Eye (tissue), 1 donor: Measurements from ENCODE around the gene TNRC18.
"Not testable (repeated sequence)": the region's sequence is repeated elsewhere in the genome, so short reads cannot be mapped to it uniquely, and the experiment has no call there.

Experiments
- DNase-seq: peaks from one replicate; pipeline ENCODE4 v3.0.0-alpha.2; 2015

TNRC18 gene

GRCh38 chr7:5313076-5313885 is 110.4 kb downstream of the TNRC18 start:
- DNase-seq: not testable (repeated sequence)

- not testable (repeated sequence) for DNase-seq
These were observed 111.2 kb downstream of the TNRC18 start for GRCh38 chr7:5312276-5313070.

- no peak for DNase-seq
These were observed 112.7 kb downstream of the TNRC18 start for GRCh38 chr7:5310822-5311405.

GRCh38 chr7:5309146-5309545 is 114.5 kb downstream of the TNRC18 start:
- no peak for DNase-seq

- DNase-seq: not testable (repeated sequence)
These were observed 116.2 kb downstream of the TNRC18 start for GRCh38 chr7:5307221-5308142.

- not testable (repeated sequence) for DNase-seq
These were observed 118.6 kb downstream of the TNRC18 start for GRCh38 chr7:5305050-5305449.

GRCh38 chr7:5303591-5304505 is 119.8 kb downstream of the TNRC18 start:
- DNase-seq: no peak

GRCh38 chr7:5303061-5303460 is 120.6 kb downstream of the TNRC18 start:
- no peak for DNase-seq

- no peak for DNase-seq
These were observed 121.1 kb downstream of the TNRC18 start for GRCh38 chr7:5302577-5302976.

- DNase-seq: no peak
These were observed 123.3 kb downstream of the TNRC18 start for GRCh38 chr7:5300366-5300765.

- DNase-seq: peak; percentile 63
These were observed 126.9 kb downstream of the TNRC18 start for GRCh38 chr7:5296611-5297226.

GRCh38 chr7:5296015-5296610 is 127.5 kb downstream of the TNRC18 start:
- DNase-seq: no peak

- DNase-seq: no peak
These were observed 128.3 kb downstream of the TNRC18 start for GRCh38 chr7:5295039-5296014.

- peak; percentile 35 for DNase-seq
These were observed 129.3 kb downstream of the TNRC18 start for GRCh38 chr7:5294169-5294987.

- DNase-seq: not testable (repeated sequence)
These were observed 131.8 kb downstream of the TNRC18 start for GRCh38 chr7:5291711-5292335.

- DNase-seq: no peak
These were observed 132.3 kb downstream of the TNRC18 start for GRCh38 chr7:5291301-5291700.

GRCh38 chr7:5289355-5289754 is 134.3 kb downstream of the TNRC18 start:
- DNase-seq: no peak

- DNase-seq: not testable (repeated sequence)
These were observed 135.1 kb downstream of the TNRC18 start for GRCh38 chr7:5288560-5288959.
